HG03139 (cell line): Measurements from ENCODE around the gene PTBP2.

ENCODE experiments used
- ATAC-seq: cut with Tn5 transposase; IDR thresholded peaks from one replicate; pipeline ENCODE4 v1.9.1; 2021; ENCODE audit not compliant: unreplicated experiment

The PTBP2 gene

DNA sequence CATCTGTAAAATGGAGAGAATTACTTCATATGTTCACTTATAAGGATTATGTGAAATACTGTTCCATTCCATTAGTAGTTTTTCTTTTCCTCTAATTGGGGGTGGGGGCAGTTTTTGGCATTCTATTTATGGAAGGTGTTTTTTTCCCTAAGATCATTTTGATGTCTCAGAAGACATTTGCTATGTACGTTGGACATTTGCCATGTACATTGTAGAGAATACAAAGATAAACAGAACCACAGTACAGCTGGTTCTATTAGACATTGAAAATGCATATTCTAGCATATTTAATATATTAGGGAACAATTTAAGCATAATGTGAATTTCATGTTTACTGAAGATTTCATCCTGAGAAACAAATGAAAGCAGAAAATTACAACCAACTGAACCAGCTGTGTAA lies 98.5 kb downstream of the PTBP2 start:
- ATAC-seq: no peak

- ATAC-seq: no peak
These were observed 99.1 kb downstream of the PTBP2 start for GRCh38 chr1:96820671-96821070.

- ATAC-seq: no peak
These were observed 103.6 kb downstream of the PTBP2 start for GRCh38 chr1:96825231-96825630.

- ATAC-seq: no peak
These were observed 104.5 kb downstream of the PTBP2 start for GRCh38 chr1:96825950-96826576.

DNA sequence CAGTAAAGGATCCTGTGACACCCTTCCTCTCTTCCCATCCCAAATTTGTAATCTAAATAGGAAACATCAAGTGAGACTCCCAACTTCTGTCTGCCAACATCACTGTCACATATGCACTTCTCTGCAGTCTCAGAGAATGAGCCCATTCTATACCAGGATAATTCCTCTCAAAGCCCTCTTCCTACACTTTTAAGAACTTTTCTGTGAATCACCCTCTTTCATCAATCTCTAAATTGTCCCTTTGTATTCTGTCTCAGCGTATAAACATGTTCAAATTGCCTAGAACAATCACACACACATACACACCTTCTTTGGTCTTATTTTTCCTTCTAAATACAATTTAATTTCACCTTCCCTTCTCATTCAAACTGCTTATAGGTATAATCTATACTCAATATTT lies 111.8 kb downstream of the PTBP2 start:
- no peak for ATAC-seq

- ATAC-seq: no peak
These were observed 113.4 kb downstream of the PTBP2 start for GRCh38 chr1:96834986-96835385.

DNA sequence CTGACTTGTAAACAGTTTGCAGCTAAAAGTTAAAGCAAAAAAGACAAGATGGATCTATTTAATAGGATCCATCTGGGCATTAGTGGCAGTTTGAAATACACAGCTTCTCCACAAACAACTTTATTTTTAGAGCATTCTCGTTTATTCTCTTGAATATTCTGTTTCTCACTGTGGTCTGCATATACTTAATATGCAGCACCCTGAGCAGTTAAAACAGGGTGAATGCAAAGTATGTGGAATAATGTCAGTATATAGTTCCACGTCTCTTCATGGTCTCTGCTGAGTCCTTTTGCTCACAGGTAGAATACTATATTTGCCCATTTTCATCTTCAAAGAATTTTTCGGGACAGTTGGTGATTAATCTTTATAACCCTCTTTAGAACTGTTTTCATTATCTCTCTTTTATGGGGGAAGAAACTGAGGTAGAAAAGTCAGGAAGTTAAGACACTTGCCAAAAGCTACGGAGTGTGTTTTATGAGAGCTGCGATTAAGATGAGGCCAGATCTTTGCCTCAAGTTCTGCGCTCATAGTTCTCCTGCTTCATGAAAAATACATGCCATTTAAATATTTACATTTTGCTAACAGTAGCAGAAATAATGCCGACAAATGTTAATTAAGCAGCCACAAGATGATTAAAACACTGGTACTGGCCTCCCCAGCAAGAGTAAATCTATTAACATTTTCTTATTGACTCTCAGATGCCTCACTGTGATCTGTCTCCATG lies 115.6 kb downstream of the PTBP2 start:
- no peak for ATAC-seq

DNA sequence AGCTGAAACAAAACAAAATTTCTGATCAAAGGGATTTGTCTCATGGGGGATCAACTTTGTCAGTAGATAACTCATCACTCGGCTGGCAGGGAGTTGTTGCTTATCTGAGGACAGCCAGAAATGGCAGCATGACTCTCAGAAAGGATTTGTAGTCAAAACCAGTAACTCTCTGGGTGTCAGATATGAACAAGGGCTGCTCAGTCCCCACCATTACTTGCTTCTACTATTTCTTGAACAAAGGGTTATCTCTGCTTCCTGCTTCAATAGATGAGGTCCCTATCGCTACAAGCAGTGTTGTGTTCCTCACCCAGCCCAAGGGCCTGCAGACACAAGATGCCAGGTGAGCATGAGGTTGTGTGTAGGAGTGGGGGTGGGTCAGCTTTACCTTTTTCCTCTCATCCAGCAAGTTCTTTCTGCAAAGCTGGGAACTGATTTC lies 116.2 kb downstream of the PTBP2 start:
- ATAC-seq: no peak

DNA sequence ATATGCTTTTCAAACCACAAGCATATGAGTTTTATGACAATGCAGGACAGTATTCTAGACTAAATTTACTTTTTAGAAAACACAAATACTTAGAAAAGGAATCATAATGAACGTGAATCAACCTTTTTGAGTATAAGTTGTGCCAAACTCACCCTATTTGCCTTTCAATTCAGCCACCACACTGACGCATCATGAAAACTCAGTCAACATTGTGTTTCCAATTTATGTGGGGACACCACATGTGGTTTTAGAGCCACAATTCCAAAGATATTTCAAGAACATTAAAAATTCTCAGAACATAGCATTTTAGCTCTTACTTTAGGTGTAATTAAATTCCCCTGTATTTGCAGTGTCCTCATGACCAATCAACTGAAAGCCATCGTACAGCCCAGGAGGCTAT lies 118.8 kb downstream of the PTBP2 start:
- ATAC-seq: no peak

DNA sequence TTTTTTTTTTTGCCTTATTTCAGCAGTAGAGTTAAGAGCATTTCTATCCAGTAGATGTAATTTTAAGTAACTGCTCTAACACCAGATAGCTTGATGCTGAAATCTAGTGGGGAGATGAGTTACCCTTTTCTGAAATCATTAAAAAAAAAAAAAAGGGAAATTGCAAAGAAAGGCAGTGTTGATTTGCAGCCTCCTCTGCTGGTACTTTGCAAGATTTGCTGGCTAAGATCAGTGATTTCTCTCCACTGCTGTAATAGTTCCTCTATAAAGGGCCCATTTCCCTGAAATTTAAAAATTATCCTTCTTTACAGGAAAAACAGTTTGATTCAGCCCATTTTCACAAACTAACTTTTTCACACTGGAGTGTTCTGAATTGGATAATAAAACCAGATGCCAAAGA lies 120.6 kb downstream of the PTBP2 start:
- ATAC-seq: no peak

DNA sequence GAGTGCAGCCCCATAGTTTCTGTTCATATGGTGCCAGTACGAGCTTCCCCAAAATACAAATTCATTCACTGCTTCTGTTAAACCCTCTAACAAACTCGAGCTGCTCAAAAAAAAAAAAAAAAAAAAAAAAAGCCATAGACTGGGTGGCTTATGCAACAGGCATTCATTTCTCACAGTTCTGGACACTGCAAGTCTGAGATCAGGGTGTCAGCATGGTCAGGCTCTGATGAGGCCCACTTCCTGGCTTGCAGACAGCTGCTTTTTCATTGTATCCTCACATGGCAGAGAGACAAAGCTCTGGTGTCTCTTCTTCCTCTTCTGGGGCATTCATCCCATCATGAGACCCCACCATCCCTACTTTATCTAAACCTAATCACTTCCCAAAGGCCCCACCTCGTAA lies 121.6 kb downstream of the PTBP2 start:
- ATAC-seq: no peak

DNA sequence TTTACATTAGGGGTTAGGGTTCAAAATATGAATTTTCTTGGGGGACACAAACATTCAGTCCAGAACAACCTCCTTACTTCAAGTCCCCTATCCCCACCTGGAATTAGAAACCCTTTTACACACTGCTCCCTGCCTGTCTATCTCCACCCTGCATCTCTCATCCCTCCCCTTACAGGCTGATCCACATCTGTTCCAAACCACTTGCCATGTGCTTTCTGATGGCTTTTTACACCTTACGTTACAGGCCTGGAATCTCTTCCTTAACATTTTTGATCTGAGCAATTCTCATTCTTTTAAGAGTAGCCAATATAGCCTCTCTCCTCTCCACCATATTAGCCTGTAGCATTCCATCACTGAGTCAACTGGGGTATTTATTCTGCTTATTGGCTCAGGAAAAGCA lies 122.0 kb downstream of the PTBP2 start:
- ATAC-seq: no peak

- ATAC-seq: peak; percentile 59
These were observed 123.9 kb downstream of the PTBP2 start for GRCh38 chr1:96845464-96845863.

GRCh38 chr1:96861836-96862235 lies 140.3 kb downstream of the PTBP2 start:
- no peak for ATAC-seq

DNA sequence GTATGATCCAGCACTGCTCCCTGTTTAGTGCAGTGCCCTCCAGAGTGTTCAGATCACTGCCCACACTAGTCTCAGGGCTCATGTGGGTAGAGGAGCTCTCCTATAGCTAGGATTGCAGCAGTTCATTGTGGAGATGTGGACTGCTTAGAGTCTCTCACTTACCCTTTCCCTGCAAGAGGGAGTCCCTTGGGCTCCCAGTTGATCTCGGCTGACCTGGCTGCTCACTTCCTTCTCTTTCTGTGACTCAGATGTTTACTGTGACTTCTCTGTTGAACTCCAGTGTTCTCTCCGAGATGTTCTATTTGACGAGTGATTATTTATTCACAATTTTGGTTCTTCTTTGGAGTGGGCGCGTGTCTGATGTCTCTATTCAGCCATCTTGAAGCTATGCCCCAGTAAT lies 141.9 kb downstream of the PTBP2 start:
- ATAC-seq: no peak
